ENCODE measurements around the gene PRPF39. TPM values are rescaled to one million over a fixed set of nuclear protein-coding genes. Genes with fewer than 3 reads are reported as not detected.

The PRPF39 gene
- polyA plus RNA-seq, 3 donors: 3.3 to 26.1 (median 5.4) TPM

- Mint-ChIP-seq H3K27ac (peak overlapping the region in 1 of 7 donors; percentile 5), H3K9me3 (no peaks in the 10 kb centered on the region), H3K4me3 (no peak overlapping the region), H3K4me1 (no peaks in the 10 kb centered on the region), H3K27me3 (ENCODE audit: low read depth in 3 of 3) (no peaks in the 10 kb centered on the region), H3K36me3 (peaks cover 11 to 22% of the 10 kb centered on the region in 2 donors)
- H3K27me3 ChIP-seq (ENCODE audit: control insufficient read depth in 2 of 2, insufficient read depth in 2 of 2, low read length in 2 of 2): no peaks in the 10 kb centered on the region
- no peaks in the 10 kb centered on the region for H3K9me3 ChIP-seq (replicated peaks in 1 of 2; ENCODE audit: control insufficient read depth in 1 of 2, insufficient read depth in 1 of 2, low read length in 2 of 2)
- no peak overlapping the region for H3K4me2 ChIP-seq (replicated peaks; ENCODE audit: extremely low read depth, low read length, poor library complexity, severe bottlenecking)
- no peak overlapping the region for H3K9ac ChIP-seq (ENCODE audit: insufficient read depth, low read length, poor library complexity, severe bottlenecking)
- TF ChIP-seq, protein P1, sequence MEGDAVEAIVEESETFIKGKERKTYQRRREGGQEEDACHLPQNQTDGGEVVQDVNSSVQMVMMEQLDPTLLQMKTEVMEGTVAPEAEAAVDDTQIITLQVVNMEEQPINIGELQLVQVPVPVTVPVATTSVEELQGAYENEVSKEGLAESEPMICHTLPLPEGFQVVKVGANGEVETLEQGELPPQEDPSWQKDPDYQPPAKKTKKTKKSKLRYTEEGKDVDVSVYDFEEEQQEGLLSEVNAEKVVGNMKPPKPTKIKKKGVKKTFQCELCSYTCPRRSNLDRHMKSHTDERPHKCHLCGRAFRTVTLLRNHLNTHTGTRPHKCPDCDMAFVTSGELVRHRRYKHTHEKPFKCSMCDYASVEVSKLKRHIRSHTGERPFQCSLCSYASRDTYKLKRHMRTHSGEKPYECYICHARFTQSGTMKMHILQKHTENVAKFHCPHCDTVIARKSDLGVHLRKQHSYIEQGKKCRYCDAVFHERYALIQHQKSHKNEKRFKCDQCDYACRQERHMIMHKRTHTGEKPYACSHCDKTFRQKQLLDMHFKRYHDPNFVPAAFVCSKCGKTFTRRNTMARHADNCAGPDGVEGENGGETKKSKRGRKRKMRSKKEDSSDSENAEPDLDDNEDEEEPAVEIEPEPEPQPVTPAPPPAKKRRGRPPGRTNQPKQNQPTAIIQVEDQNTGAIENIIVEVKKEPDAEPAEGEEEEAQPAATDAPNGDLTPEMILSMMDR (IDR thresholded peaks at IDR 0.05): no peak
- intact Hi-C loops (cut with micrococcal nuclease): no loop called here
- peaks cover 0 to 13% of the 10 kb centered on the region in 2 donors for H3K36me3 ChIP-seq (replicated peaks in 1 of 2; ENCODE audit: control insufficient read depth in 1 of 2, insufficient read depth in 2 of 2, low read length in 2 of 2)
- no peak overlapping the region for H3K4me3 ChIP-seq (replicated peaks in 1 of 3; ENCODE audit: low read depth in 2 of 3, low read length in 3 of 3)
- DNase-seq: no peak
- no peak overlapping the region for H2AFZ ChIP-seq (ENCODE audit: insufficient read depth, low read depth, low read length, poor library complexity, severe bottlenecking)
- no peaks in the 10 kb centered on the region for H4K20me1 ChIP-seq (ENCODE audit: insufficient read depth, low read length)
- H3K27ac ChIP-seq (ENCODE audit: low read depth in 1 of 2, low read length in 2 of 2): no peak overlapping the region
- H3K79me2 ChIP-seq (ENCODE audit: insufficient read depth, low read length): no peaks in the 10 kb centered on the region
- no peaks in the 10 kb centered on the region for H3K4me1 ChIP-seq (ENCODE audit: control insufficient read depth in 1 of 2, insufficient read depth in 2 of 2, low read length in 2 of 2)
Observed at GRCh38 chr14:45156067-45156466, 72.2 kb downstream of the PRPF39 start.

Small RNAs within 50 kb of the gene (small RNA-seq; reads per million reads assigned to genes)
- gene RF00151 (ENCODE audit: insufficient read length, low read depth) (1.2 reads per million), gene SNORD127 (ENCODE audit: insufficient read length, low read depth) (35,566 reads per million, percentile 100 among the genes with 10 or more reads in this experiment)

Other genes starting within 250 kb of the PRPF39 start
- gene KLHL28, start 122.2 kb upstream of the PRPF39 start, polyA plus RNA-seq: 10 to 100 TPM in 2 of 3 donors, 1 to 10 TPM in 1; 4.1 to 16.8 (median 16.4) TPM
- 1 to 10 TPM; 2.6 to 3.8 (median 3.4) TPM for gene TOGARAM1, start 121.9 kb upstream of the PRPF39 start, polyA plus RNA-seq
- gene FKBP3, start 50.4 kb downstream of the PRPF39 start, polyA plus RNA-seq: 10 to 100 TPM; 18.1 to 50.3 (median 42.5) TPM
- 1 to 10 TPM in 2 of 3 donors, under 1 TPM in 1; 0.66 to 1.6 (median 1.2) TPM for gene FANCM, start 51.8 kb downstream of the PRPF39 start, polyA plus RNA-seq
- gene MIS18BP1, start 169.1 kb downstream of the PRPF39 start, polyA plus RNA-seq: 10 to 100 TPM; 39.2 to 61.8 (median 45.6) TPM

All from CD14-positive monocyte (primary cell).